ENCODE measurements around the gene SMG6.

DNA sequence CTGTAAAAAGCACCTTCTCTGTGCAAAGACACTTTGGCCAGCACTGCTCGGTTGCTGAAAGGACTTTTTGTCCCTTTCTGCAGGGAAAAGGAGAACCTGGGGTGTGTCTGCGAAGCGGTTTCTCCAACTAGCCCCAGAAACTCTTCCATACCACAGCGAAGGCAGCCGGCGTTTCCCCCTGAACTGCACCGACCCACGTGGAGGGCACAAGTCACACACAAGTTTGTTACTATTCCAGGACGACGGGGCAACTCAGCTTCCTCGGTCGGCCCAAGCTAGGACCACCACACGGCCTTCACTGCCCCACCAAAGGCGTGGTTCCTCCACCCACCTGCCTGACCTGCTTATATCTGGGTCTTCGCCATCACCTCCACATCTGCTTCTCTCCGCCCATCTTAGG, 280.3 kb downstream of the SMG6 start:
- TF ChIP-seq, protein P1, sequence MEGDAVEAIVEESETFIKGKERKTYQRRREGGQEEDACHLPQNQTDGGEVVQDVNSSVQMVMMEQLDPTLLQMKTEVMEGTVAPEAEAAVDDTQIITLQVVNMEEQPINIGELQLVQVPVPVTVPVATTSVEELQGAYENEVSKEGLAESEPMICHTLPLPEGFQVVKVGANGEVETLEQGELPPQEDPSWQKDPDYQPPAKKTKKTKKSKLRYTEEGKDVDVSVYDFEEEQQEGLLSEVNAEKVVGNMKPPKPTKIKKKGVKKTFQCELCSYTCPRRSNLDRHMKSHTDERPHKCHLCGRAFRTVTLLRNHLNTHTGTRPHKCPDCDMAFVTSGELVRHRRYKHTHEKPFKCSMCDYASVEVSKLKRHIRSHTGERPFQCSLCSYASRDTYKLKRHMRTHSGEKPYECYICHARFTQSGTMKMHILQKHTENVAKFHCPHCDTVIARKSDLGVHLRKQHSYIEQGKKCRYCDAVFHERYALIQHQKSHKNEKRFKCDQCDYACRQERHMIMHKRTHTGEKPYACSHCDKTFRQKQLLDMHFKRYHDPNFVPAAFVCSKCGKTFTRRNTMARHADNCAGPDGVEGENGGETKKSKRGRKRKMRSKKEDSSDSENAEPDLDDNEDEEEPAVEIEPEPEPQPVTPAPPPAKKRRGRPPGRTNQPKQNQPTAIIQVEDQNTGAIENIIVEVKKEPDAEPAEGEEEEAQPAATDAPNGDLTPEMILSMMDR (IDR thresholded peaks at IDR 0.05; ENCODE audit: insufficient read depth, low read length, poor library complexity, severe bottlenecking) = no peak
- TF ChIP-seq EZH2phosphoT487 (conservative IDR thresholded peaks at IDR 0.05; ENCODE audit: low read length) = no peak
